Activated CD4-positive, alpha-beta T cell treated with anti-CD3 and anti-CD28 coated beads, Interleukin-2, amount 50 U/mL, for 1 hour (primary cell): Measurements from ENCODE around the gene AFG1L.
"Not testable (repeated sequence)": the region's sequence is repeated elsewhere in the genome, so short reads cannot be mapped to it uniquely, and the experiment has no call there.

Experiments
- DNase-seq: peaks from one replicate; pipeline ENCODE4 v3.0.0-alpha.2; 2020

Gene AFG1L

DNA sequence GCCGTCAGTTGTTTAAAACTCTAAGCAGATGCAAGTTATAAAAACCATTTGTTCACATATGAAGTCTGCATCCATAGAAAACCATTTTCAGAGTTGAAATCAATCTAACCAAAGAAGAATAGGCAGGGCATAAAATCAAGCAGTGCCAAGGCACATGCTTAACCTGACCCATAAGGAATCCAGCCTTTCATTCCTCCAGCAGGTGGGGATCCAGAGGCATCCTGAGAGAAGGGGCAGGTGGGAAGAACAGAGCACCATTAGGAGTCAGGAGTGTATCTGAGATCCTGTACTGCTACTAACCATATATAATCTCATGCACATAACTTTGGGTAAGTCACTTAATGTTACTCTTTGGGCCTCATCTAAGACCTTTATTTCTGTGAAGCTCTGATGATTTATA is 236.5 kb downstream of the AFG1L start:
- no peak for DNase-seq

DNA sequence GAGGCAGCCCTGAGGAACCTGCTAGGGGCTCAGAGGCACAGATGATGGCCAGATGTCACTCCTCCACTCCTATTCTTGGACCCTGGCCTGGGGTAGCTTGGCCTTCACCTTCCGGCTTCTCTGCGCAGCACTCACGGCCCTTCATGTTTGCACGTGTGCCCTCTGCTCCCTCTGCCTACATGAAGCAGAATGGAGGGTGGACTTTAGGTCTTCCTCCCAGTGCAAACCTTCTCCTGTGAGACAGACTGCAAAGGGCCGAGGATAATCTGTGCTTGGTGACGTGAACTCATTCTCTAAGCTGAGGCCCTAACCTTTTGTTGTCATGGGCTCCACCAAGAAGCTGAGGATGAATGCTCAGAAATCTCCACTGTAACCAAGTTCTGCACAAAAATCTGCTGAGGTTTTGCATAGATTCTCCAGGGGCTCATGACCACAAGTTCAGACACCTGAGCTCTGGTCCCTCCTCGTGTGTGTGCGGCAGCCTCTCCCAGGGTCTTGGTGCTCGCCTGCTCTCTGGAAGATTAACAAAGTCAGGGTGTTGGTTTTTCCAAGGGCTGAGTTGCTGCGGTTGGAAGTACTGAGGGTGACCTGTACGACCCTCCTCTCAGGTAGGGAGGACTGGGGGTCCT is 240.4 kb downstream of the AFG1L start:
- no peak for DNase-seq

DNA sequence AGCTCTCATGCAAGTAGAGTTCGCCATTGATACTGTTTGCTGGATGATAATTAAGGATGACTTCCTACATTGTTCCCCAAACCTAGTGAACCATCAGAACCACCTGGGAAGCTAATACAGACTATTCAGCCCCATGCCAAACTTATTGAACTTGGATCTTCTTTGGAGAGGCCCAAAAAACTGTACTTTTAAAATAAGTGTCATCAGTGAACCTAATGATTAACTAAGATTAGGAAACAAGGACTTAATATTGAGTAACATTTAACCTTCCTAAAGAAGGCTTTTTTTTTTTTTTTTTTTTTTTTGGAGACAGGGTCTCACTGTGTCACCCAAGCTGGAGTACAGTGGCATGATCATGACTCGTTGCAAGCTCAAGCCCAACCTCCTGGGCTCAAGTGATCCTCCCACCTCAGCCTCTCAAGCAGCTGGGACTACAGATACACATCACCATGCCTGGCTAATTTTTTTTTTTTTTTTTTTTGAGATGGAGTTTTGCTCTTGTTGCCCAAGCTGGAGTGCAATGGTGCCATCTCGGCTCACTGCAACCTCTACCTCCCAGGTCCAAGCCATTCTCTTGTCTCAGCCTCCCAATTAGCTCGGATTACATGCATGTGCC is 241.2 kb downstream of the AFG1L start:
- DNase-seq = not testable (repeated sequence)

DNA sequence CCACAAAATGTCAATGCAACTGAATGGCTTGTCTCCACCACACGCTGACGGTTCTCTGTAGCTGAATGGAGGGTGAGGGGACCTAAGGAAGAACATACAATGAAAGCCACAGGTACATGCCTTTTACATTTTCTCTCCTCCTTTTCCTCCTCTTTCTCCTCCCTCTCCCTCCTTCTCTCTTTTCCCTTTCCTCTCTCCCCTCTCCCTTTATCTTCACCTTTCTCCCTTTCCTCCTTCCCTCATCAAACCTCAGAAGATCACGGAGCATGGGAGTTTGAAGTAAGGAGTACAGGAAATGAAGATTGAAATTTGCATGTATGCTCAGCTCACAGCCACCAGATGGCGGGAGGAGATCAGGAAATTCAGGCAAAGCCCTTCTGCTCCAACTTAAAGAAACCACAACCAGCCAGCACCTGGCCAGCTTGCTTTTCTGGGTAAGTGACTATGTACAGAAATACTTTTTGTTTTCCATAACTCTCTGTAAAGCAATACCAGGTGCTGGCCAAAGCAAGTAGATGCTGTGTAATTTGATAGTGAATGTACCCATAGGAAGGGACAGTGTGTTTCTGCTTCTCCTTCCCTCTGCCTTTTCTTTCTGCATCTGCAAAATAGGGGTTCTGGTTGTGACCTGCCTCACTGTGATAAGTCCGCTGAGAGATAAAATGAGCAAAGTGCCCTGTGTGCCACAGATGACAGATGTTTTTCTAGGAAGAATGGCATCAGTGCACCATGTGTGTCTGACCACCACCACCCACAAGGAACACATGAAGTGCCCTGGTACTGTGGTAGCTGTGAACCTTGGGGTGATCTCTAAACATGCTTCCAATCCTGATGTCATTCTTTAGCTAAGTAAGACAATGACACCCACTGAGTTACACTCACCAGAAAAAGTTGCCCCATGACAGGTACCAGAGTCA is 247.2 kb downstream of the AFG1L start:
- DNase-seq = peak; percentile 69

DNA sequence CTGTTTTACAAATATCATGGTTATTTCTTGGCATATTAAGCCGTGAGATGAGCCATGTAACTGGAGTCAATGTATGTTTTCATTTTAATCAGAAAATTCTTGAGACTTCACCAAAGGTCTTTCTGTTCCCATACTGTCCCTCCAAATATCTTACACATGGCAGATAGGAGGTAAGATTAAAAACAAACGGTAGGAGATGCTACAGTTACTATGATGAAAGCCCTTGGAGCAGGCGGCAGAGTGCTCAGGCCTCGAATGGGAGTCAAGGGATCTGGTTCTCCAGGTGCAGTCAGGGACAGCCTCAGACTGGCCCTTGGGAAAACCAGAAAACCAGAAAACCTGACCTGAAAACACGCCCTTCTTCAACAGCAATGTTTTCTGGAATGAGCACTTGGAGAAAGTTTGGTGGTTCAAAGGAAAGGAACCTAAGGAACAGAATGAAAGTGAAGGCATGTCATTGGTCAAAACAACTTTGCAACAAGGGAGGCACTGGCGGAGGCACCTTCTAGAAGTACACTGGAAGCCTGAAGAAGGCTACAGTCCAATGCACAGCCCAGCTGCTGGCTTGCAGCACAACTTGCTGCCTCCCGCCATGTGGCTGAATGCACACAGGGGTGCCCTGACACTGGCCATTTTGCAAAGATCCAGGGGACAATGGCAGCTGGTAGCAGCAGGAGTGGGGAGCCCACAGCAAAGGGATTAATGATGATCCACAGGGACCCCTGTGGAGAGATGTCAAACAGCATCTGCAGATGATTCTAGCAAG is 248.5 kb downstream of the AFG1L start:
- DNase-seq = no peak

DNA sequence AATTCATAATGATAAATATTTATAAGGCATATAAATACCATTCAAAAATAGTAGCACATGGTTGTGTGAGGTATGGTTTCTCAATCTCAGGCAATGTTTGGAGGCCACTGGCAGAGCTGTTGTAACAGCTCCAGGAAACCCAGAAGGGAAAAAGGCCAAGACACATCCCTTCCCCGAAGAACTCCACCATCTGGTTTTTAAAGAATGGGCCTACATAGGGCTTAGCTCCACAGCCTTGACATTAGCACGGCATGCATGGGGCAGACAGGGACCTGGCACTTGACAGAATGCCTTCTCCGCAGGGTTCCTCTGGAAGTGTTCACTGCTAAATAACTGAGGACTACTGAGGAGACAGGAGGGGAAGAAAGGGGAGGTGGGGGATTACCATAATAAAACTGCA is 249.8 kb downstream of the AFG1L start:
- no peak for DNase-seq

DNA sequence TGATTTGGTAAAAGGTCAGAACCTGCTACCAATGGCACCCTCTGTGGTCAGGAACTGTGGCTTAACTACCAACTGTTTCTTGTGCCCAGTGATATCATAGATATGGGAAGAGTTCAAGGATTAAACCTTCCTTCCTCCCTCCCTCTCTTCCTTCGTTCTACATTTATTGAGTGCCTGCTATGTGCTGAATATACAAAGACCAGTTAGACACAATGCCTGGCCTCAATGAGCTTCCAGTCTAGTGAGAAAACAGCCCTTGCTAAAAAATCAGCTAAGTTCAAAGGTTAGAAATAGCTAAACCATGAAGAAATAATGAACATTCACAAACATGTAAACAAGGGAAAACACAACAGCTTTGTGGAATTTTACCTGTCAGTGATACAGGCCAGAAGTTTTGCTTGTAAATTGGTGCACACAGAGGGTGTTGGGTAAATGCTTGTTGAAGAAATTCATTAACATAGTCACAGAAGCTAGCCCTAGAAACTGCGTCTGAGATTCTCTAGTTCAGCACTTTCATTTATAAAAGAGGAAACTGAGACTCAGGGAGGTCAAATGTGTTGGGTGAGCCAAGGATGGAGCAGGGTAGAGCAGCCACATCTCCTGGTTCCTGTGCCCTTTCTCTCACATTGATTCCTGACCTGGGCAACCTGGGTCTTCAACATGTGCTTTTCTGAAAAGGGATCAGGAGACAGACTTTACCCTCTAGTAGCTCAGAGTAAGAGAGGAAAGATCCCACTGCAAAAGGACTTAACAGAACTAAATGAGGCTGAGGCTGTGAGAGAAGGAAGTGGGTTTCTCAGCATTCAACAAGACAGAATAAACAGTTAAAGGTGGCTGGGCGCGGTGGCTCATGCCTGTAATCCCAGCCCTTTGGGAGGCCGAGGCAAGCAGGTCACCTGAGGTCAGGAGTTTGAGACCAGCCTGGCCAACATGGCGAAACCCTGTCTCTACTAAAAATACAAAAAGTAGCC is 251.5 kb downstream of the AFG1L start:
- DNase-seq = no peak

DNA sequence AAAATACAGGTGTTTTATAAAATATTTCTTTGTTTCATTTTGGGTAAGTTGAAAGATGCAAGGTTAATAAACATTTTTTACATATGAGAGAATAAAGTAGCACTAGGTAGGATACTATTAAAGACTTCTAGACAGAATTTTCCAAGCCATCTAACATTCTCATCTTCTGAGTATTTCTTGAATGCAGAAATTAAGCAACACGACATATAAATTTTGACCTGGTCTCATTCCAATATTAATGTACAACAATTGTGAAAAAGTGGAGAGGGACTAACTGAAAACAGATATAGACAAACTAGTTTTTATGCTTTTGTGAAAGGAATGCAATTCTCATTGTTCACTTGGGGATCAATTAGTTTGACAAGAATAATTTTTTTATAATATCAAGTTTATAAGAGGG is 254.4 kb downstream of the AFG1L start:
- no peak for DNase-seq

DNA sequence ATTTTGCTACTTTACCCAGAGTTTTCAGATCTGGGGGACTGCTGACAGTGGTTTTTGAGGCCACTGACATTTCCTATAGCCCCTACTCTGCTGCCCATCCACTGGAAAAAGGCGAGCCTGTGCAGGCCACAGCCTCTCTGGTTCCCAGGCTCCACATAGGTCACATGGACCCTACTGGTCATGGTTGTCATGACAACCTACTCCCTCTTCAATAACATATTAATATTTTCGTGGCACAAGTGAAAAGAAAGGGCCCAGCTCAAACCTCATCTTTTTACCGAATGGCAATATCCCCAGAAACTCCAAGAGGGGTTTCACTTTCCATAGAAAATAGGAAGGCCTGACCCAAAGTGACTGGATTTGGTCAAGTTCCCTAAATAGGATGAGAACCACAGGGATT is 254.9 kb downstream of the AFG1L start:
- no peak for DNase-seq

DNA sequence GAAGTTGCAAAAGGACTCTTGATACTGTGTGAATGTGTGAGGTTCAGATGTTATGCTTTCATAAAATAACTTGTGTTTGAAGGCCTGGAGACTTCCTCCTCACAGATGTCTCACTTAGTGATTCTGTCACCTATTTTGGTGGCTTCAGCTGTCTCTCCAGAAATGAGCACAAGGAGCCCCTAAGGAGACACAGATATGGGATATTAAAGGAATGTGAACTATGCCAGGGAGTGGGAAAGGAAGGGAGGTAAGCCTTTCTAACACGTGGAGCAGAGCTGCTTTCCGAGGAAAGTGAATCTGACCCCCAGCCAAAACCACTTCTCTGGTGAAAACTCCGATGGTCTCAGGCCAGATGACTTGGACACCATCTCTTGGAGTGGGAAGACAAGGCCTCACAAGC is 255.4 kb downstream of the AFG1L start:
- DNase-seq = no peak

DNA sequence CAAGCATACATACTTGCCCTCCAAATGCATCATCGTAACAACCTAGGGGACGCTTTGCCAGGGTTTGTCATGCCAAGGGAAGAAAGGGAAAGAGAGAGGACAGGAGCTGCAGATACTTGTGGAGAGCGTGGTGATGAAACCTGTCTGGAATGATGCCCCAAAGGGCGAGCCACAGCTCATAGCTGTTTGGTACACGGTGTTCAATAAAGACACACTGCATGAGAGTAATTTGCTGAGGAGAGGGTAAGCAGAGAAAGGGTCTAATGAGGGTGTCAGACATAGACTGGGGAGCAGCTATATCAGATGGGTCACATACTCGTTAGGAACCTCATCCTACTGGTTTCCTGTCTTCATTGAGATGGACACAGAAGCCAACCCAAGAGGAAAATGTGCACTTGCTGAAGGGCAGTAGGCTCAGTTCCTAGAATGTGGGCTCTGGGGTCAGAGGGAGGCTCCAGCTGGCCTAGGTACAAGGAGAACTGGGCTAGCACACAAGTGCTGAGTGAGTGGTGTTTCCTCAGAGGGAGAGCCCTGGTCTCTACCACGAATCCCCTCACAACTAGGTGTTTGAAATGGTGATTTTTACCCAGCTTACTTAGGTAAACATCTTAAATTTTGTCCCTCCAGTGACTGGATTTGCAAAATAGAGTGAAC is 260.7 kb downstream of the AFG1L start:
- DNase-seq = no peak

DNA sequence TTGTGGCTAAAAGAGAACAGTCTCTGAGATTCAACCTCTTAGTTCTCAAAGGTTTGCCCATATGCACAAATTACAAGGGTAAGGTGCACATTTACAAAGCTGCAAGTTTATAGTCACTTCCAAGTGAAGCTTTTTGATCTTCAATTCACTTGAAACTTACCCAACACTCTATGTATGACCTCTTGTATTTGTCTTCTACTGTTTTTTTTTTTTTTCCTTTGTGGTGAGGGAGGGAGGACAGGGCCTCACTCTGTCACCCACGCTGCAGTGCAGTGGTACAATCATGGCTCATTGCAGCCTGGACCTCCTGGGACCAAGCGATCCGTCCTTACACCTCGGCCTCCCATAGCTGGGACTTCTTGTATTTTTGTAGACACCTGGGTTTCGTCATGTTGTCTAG is 261.4 kb downstream of the AFG1L start:
- no peak for DNase-seq

DNA sequence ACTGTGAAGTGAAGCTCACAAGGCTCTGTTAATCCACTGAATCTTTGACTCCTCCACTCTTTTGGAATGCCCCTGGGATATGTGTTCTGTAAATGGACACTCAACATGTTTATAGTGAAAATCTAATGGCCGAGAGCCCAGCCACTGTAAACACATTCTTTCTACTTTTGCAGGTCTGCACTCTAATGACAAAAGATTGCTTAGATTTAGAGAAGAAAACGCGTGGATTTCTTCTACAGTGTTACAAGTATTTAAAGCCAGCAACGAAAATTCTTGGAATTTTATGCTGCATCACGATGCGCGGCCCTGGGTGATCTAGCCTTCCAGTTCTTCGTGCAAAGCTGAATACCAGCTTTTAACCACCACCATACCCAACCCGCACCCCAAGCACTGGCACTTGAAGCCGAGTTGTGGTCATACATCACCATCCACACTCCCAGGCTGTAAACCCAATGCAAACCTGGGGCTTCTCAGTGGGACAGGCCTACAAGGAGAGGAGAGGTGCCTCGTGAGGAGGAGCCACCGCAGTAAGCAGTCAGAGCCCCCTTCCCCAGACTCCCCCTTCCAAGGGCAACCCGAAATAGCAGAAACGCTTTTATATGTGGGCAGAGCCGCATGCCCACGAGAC is 262.1 kb downstream of the AFG1L start:
- DNase-seq = no peak

DNA sequence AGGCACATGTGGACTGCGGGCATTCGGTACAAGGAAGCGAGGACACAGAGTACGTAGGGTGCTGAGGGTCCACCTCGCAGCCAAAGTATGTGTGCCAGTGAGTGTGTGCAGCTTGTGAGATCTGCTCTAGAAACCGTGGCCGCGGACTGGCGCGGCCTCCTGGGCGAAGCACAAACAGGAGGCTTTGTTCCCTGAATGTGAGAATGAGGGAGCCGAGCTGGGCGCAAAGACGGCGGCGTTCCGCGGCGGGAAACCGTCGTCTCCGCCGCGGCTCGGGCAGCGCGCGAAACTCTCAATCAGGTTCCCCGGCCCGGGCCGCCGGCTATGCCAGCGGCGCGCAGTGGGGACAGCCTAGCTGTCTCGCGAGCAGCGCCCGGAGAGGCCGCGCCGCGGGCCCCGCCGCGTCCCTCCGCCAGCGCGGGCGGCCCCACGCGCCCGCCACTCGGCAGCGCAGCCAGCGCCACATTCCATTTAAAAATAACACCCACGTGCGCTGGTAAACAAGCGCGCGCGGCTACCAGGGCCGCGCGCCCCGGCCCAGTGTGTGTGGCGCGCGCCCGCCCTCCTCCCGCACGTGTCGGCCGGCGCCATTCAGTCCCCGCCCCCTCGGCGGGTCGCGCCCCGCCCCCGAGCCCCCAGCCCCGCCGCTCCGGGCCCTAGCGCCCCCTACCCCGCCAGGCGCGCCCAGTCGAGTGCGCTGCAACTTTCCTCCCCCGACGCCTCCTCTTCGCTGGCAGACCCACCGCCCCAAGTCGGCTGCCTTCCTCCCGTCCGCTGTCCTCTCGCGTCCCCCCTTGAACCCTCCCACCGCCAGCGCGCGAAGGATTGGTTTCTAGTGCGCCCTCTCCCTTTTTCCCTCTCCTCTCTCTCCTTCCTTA is 262.9 kb downstream of the AFG1L start:
- peak; percentile 78 for DNase-seq

DNA sequence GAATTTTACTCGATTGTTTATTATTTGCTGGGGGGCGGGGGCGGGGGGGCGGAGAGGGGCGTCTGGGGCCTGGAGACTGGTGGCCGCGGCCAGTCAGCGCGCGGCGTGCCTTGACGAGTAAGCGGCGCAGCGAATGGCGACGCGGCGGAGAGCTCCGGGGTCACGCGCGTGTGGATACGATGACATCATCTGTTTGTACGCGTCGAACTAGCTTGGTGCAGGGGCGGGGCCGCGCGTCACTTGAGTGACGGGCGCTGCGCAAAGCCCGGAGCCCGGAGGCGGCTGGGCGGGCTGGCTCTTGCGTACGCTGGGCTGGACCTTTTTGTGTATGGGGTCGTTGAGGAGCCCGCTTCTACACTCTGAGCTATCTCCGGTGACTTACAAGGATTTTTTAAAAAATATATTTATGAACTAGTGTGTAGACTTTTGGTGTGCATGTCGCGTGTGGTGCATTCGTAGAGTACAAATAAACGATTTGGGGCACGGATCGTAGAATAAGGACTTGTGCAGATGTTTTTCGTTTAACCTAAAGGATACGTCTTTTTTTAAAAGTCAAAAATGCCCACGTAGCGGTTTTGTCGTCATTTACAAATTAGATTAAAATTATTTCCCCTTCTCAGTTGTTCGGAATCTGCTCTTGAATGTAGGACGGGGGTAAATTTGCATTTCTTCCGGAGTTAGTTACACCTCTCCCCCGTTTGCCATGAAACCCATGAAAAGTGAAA is 263.7 kb downstream of the AFG1L start:
- peak; percentile 95 for DNase-seq

DNA sequence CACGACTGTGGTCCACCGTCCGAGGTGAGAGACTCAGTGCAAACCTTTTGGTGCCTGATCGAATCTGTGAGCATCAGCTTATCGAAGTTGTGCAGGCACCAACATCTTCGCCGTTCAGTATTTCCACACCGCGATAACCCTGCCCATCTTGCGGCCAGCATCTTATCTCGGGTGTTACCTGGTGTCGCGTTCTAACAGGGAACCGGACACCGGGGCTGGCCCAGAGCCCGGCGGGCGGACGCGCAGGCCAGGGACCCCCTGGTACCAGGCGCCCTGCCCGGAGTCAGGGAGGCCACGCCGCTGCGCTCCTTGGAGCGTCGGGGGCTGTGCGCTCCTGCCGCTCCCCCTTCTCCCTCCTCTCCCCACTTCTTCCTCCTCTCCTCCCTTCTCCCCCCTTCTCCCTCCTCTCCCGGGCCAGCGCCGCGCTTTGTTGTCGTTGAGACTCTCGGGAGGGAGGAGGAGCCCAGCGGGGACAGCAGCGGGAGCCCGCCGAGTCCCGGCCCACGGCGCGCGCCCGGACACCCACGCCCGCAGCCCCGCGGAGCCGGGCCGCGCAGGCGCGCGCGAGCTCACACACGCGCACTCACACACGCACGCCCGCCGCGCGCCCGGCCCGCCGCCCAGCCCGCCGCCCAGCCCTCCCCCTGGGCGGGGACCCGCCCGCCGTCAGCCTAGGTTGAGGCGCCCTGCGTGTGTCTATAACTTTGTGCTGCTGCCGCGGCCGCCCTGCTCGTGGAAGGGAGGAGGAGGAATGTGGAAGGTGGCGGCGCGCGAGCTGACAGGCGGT is 264.4 kb downstream of the AFG1L start:
- peak; percentile 87 for DNase-seq

DNA sequence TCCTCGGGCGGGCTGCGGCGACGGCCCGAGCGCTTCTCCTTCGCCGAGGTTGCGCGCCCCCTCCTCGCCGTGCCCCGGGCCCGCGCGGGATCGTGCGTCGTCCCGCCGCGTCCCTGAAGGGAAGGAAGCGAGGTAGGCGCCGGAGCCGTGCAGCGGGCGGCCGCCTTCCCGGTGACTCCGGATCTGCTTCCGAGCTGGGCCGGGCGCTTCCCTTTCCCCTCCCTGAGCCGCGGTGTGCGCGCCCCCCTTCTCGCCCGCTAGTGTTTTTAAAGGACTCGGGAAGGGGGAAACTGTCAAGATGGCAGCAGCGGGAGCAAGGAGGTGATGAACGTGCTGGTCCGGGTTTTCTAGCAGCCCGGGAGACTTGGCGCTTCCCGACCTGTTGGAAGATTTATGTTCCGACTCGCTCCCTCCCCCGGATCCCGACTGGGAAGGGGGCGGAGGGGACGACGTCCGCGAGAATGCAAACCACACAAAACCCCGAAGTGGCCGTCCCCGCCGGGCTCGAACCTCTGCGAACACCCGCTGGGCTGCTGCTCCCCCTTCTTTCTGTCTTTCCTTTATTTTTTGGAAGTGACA is 265.1 kb downstream of the AFG1L start:
- no peak for DNase-seq
